ENCODE measurements around the gene LETM1.

Gene LETM1

DNA sequence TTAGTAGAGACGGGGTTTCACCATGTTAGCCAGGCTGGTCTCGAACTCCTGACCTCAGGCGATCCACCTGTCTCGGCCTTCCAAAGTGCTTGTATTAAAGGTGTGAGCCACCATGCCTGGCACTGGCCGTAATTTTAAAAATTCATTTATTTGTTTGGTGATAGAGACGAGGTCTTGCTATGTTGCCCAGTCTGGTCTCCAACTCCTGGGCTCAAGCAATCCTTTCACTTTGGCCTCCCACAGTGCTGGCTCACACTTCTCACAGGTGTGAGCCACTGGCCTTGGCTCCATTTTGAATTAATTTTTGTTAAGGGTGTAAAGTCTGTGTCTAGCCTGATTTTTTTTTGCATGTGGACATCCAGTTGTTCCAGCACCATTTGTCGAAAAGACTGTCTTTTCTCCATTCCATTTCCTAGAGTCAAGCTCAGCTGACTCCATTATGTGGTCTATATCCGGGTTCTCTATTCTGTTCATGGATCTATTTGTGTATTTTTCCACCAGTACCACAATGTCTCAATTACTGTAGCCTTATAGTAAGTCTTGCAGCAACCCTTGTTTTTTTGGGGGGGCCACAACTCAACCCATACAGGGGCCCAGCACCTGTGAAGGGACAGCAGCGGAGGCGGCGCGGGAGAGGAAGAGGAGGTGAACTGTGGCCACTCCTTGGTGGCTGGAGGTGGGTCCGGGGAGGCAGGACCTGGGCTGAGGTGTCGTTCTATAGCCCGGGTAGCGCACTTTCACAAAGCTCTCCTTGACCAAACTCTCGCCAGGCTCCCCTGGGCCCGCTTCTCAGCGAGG lies 13.8 kb upstream of the LETM1 start:
- Histone ChIP-seq H3K27ac (peak overlapping the region; percentile 99), H3K27me3 (ENCODE audit: insufficient read depth, low read depth, severe bottlenecking) (no peaks in the 10 kb centered on the region), H3K36me3 (peaks cover 7% of the 10 kb centered on the region; the same call in 1 of the 2 replicates), H3K4me3 (ENCODE audit: low read depth, low read length) (peak overlapping the region; percentile 61), H3K9me3 (ENCODE audit: severe bottlenecking) (no peaks in the 10 kb centered on the region)
- TF ChIP-seq, protein P1, sequence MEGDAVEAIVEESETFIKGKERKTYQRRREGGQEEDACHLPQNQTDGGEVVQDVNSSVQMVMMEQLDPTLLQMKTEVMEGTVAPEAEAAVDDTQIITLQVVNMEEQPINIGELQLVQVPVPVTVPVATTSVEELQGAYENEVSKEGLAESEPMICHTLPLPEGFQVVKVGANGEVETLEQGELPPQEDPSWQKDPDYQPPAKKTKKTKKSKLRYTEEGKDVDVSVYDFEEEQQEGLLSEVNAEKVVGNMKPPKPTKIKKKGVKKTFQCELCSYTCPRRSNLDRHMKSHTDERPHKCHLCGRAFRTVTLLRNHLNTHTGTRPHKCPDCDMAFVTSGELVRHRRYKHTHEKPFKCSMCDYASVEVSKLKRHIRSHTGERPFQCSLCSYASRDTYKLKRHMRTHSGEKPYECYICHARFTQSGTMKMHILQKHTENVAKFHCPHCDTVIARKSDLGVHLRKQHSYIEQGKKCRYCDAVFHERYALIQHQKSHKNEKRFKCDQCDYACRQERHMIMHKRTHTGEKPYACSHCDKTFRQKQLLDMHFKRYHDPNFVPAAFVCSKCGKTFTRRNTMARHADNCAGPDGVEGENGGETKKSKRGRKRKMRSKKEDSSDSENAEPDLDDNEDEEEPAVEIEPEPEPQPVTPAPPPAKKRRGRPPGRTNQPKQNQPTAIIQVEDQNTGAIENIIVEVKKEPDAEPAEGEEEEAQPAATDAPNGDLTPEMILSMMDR (IDR thresholded peaks at IDR 0.05; ENCODE audit: low read depth, low read length), result no peak
- no peak for DNase-seq

DNA sequence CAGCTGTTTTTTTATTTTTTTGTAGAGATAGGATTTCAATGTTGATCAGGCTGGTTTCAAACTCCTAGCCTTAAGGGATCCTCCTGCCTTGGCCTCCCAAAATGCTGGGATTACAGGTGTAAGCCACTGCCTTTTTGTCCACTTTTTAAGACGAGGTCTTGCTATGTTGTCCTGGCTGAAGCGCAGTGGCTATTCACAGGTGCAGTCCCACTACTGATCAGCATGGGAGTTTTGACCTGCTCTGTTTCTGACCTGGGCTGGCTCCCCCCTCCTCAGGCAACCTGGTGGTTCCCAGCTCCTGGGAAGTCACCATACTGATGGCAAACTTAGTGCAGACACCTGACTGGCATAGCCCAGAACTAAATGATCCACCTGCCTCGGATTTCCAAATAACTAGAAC lies 13.0 kb upstream of the LETM1 start:
- Histone ChIP-seq H3K4me3 (ENCODE audit: low read depth, low read length) (no peak overlapping the region), H3K9me3 (ENCODE audit: severe bottlenecking) (no peaks in the 10 kb centered on the region), H3K27me3 (ENCODE audit: insufficient read depth, low read depth, severe bottlenecking) (no peaks in the 10 kb centered on the region), H3K36me3 (peaks cover 7% of the 10 kb centered on the region; the same call in 1 of the 2 replicates), H3K27ac (no peak overlapping the region)
- no peak for DNase-seq
- TF ChIP-seq, protein P1 (IDR thresholded peaks at IDR 0.05; ENCODE audit: low read depth, low read length), result no peak

DNA sequence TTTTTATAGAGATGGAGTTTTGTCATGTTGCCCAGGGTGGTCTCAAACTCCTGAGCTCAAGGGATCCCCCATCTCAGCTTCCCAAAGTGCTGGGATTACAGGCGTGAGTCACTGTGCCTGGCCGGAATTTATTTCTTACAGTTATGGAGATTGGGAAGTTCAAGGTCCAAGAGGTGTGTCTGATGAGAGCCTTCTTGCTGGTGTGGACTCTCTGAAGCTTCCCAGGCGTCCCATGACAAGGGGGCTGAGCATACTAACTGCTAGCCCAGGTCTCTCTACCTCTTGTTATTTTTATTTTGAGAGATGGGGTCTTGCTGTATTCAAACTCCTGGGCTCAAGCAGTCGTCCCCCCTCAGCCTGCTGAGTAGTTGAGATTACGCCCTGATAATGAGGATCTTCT lies 12.3 kb upstream of the LETM1 start:
- TF ChIP-seq, protein P1 (IDR thresholded peaks at IDR 0.05; ENCODE audit: low read depth, low read length), result no peak
- H3K4me3 ChIP-seq (ENCODE audit: low read depth, low read length), result no peak overlapping the region
- DNase-seq, result no peak
- no peaks in the 10 kb centered on the region for H3K9me3 ChIP-seq (ENCODE audit: severe bottlenecking)
- H3K36me3 ChIP-seq, result peaks cover 7% of the 10 kb centered on the region; the same call in 1 of the 2 replicates
- H3K27me3 ChIP-seq (ENCODE audit: insufficient read depth, low read depth, severe bottlenecking), result no peaks in the 10 kb centered on the region
- H3K27ac ChIP-seq, result no peak overlapping the region

DNA sequence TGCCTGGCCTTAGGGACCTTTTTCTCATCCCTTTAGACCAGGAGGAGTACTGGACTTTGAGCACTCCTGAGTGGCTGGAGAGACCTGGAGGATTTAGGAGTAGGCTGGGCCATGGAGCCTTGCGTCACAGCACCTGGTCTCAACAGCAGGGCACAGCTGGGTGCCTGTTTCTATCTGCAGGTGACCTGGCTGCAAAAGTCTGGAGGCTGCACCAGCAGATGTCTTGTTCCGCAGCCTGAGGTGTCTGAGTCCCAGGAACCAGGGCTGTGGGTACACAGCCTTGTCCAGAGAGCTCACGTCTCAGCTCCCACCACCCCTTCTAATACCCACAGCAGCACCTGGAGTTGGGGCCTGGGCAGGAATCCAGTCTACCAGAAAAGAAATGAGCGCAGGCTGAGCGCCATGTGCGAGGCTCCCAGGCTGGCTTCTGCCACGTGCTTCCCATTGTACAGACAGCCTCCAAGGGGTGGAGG lies 10.3 kb upstream of the LETM1 start:
- no peaks in the 10 kb centered on the region for H3K9me3 ChIP-seq (ENCODE audit: severe bottlenecking)
- TF ChIP-seq, protein P1 (IDR thresholded peaks at IDR 0.05; ENCODE audit: low read depth, low read length), result no peak
- peak; percentile 41 for DNase-seq
- peak overlapping the region; percentile 86 for H3K27ac ChIP-seq
- H3K27me3 ChIP-seq (ENCODE audit: insufficient read depth, low read depth, severe bottlenecking), result no peaks in the 10 kb centered on the region
- H3K36me3 ChIP-seq, result no peaks in the 10 kb centered on the region
- H3K4me3 ChIP-seq (ENCODE audit: low read depth, low read length), result no peak overlapping the region

DNA sequence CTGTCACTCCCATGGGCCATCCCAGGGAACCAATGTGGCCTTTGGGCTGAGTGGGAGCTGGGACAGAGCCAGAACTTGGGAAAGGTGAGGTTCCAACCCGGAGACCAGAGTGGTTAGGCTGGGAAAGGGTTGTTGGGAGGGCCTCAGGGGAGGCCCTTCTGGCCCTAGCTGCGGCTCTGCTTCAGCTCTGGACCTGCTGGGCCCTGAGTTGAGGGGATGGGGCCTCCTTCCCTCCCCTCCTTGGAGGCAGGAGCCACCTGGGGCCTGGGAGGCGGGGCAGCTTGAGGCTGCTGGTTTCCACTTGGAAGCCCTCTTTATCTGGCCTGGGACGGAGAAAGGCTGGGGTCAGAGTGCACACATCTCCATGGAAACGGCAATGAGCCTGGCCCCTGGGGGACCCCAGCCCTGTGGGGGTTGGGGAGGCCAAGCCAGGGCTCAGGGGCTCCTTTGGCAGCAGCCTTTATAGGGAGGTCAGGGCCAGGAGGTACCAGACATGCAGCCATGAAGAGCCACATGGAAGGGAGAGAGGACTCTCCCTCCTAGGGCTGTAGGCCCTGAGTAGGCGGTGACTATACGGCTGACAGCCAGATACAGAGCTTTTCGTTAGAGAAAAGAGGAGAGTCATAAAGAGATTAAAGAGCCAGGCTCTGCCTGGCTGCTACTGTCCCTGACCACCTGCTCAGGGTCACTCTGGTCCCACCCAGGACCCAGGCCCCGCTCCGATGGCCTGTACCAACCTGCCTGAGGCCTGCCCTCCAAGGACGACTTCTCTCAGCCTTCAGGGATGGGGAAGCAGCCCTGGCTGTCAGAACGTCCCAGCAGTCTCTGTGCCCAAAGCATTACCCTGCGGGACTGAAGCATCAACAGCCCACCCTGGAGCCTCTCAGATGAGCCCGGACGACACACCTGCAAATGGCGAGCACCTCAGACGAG lies 8.4 kb upstream of the LETM1 start:
- Histone ChIP-seq H3K27me3 (ENCODE audit: insufficient read depth, low read depth, severe bottlenecking) (no peaks in the 10 kb centered on the region), H3K36me3 (no peaks in the 10 kb centered on the region), H3K4me3 (ENCODE audit: low read depth, low read length) (no peak overlapping the region), H3K27ac (peak overlapping the region; percentile 86), H3K9me3 (ENCODE audit: severe bottlenecking) (no peaks in the 10 kb centered on the region)
- peak; percentile 77 for DNase-seq
- TF ChIP-seq, protein P1 (IDR thresholded peaks at IDR 0.05; ENCODE audit: low read depth, low read length), result no peak

Measured in WERI-Rb-1 (cell line).